Central memory CD4-positive, alpha-beta T cell (primary cell): ENCODE results near the gene SLC40A1.

ENCODE experiments used
- DNase-seq: peaks from one replicate; pipeline ENCODE4 v3.0.0; 2022

SLC40A1 gene

GRCh38 chr2:189534854-189535832 is 45.4 kb downstream of the SLC40A1 start:
- no peak for DNase-seq

GRCh38 chr2:189533288-189534035 is 47.1 kb downstream of the SLC40A1 start:
- DNase-seq: no peak

- DNase-seq: no peak
Observed at GRCh38 chr2:189530965-189531637, 49.5 kb downstream of the SLC40A1 start.

- DNase-seq: no peak
Observed at GRCh38 chr2:189528617-189529016, 52.0 kb downstream of the SLC40A1 start.

GRCh38 chr2:189527812-189528592 is 52.6 kb downstream of the SLC40A1 start:
- DNase-seq: no peak

GRCh38 chr2:189527041-189527750 is 53.4 kb downstream of the SLC40A1 start:
- DNase-seq: no peak

- no peak for DNase-seq
Observed at GRCh38 chr2:189526241-189526640, 54.3 kb downstream of the SLC40A1 start.

GRCh38 chr2:189524746-189525145 is 55.8 kb downstream of the SLC40A1 start:
- DNase-seq: no peak

GRCh38 chr2:189522435-189523151 is 58.0 kb downstream of the SLC40A1 start:
- DNase-seq: no peak

- DNase-seq: no peak
Observed at GRCh38 chr2:189521699-189522434, 58.7 kb downstream of the SLC40A1 start.

- DNase-seq: no peak
Observed at GRCh38 chr2:189519631-189520387, 60.8 kb downstream of the SLC40A1 start.

- DNase-seq: no peak
Observed at GRCh38 chr2:189517847-189518535, 62.6 kb downstream of the SLC40A1 start.

- no peak for DNase-seq
Observed at GRCh38 chr2:189516546-189516945, 64.0 kb downstream of the SLC40A1 start.

GRCh38 chr2:189515264-189515663 is 65.3 kb downstream of the SLC40A1 start:
- no peak for DNase-seq

GRCh38 chr2:189514104-189514503 is 66.5 kb downstream of the SLC40A1 start:
- no peak for DNase-seq

- DNase-seq: no peak
Observed at GRCh38 chr2:189512879-189513278, 67.7 kb downstream of the SLC40A1 start.

- DNase-seq: no peak
Observed at GRCh38 chr2:189511960-189512319, 68.6 kb downstream of the SLC40A1 start.

GRCh38 chr2:189511210-189511959 is 69.2 kb downstream of the SLC40A1 start:
- DNase-seq: no peak
